RPMI8226 (cell line): ENCODE results near the gene MAN2B2.
A peak's percentile ranks its signal among the peaks of the same experiment; 100 is the strongest.

Source experiments
- DNase-seq: peaks from one replicate; pipeline ENCODE4 v3.0.0-alpha.2; 2015

Gene MAN2B2

DNA sequence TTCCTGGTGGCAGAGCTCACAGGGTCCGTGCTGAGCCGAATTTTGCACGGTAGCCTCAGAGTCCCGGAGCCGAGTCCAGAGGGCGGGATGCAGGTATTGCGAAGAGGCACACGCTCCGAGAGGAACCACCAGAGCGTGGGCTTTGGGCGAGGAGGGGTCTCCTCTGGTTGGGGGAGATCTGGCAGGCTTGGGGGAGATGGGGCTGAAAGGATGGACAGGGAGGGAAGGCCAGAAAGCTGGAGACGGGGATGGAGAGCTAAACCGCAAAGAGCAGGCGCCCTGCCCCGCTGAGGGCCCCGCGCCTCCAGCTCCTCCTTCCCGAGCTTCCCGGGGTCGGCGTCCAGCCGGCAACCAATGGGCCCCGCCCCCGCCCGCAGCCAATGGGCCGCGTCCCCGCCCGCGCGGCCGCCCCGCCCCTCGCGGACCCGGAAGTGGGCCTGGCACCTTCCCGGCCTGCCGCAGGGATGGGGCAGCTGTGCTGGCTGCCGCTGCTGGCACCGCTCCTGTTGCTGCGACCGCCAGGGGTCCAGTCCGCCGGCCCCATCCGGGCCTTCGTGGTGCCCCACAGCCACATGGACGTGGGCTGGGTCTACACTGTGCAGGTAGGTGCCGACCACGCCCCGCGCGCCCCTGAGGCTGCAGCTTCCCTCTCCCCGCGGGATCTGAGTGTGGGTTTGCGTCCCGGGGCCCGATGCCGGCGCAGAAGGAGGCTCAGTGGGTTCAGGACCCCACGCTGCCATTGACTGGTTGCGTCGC is at the start of gene MAN2B2:
Gene MAN2B2 (plus strand): TSS at position 443 of the 756 bp plus-strand sequence. CDS start 22 bp downstream, at position 465.
- peak; percentile 83 for DNase-seq

DNA sequence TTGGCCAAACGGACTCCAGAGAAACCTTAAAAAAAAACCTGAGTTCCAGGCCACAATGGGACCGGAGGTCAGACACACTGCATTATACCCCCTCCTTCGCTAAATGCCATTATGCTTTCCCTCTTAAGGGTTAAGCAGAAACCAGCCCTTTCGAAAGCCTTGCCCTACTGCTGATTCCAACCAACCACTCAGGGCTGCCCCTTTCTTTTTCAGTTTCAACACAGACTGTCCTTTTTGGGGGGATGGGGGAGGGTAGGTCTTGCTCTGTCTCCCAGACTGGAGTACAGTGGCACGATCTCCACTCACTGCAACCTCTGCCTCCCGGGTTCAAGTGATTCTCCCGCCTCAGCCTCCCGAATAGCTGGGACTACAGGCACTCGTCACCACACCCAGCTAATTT is 49.5 kb upstream of the MAN2B2 start:
- DNase-seq, result no peak

GRCh38 chr4:6526156-6526555 is 48.8 kb upstream of the MAN2B2 start:
- no peak for DNase-seq

DNA sequence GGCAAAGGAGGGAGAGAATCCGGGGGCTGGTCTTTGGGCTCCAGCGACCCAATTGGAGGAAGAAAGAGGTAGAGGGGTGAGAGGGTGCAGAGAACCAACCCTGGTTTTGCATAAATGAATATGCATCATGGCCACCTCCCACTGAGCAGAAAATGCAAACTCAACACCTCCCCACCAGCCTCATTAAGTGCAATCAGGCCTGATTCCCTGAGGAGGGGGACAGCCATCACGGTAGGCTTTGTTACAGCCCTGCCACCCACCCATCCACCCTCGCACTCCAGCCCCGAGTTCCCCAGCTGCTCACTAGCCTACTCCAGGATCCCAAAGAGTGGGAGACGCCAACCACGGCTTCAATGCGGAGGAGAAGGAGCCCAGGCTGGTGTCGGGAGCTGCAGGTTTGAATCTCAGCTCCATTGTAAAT is 48.3 kb upstream of the MAN2B2 start:
- no peak for DNase-seq

- DNase-seq, result no peak
These were observed 47.7 kb upstream of the MAN2B2 start for GRCh38 chr4:6527259-6527658.

GRCh38 chr4:6527683-6528595 is 47.0 kb upstream of the MAN2B2 start:
- no peak for DNase-seq

GRCh38 chr4:6529021-6529420 is 46.0 kb upstream of the MAN2B2 start:
- no peak for DNase-seq

DNA sequence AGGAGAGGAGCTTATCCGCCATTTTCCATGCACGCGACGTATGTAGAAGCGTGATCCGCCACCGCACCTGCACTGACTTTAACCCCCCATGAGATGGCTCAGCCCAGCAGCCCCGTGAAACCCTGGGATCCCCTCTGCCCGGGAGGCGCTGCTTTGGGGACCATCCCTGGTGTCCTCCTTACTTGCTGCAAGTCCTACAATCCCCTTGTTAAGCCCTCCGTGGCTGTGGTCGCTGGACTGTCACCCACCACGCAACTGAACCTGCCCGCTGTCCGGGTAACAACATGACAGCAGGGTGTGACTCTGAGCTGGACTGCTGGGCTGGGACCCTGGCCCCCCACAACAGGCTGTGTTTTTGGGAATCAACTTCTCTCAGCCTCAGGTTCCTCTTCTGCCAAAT is 44.7 kb upstream of the MAN2B2 start:
- no peak for DNase-seq

DNA sequence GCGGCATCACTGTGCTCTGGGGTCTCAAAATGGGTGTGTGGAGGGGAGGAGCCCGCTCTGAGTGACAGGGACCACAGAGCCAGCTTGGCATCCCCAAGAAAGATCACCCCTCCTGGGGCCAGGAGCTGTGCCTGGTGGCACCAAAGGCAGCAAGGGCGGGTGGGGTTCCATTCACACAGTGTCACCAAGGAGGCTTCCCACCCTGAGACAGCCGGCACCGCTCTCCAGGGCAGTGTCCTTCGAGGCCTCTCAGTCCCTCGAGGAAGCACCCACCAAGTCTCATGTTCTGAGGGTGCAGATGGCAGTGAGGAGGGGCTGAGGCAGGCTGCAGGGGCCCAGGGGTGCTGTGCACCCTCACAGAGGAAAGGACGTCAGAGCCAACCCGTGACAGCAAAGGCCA is 44.0 kb upstream of the MAN2B2 start:
- DNase-seq, result no peak

GRCh38 chr4:6532102-6532501 is 42.9 kb upstream of the MAN2B2 start:
- DNase-seq, result no peak

GRCh38 chr4:6532658-6533057 is 42.3 kb upstream of the MAN2B2 start:
- DNase-seq, result no peak

- no peak for DNase-seq
These were observed 40.9 kb upstream of the MAN2B2 start for GRCh38 chr4:6534050-6534449.

DNA sequence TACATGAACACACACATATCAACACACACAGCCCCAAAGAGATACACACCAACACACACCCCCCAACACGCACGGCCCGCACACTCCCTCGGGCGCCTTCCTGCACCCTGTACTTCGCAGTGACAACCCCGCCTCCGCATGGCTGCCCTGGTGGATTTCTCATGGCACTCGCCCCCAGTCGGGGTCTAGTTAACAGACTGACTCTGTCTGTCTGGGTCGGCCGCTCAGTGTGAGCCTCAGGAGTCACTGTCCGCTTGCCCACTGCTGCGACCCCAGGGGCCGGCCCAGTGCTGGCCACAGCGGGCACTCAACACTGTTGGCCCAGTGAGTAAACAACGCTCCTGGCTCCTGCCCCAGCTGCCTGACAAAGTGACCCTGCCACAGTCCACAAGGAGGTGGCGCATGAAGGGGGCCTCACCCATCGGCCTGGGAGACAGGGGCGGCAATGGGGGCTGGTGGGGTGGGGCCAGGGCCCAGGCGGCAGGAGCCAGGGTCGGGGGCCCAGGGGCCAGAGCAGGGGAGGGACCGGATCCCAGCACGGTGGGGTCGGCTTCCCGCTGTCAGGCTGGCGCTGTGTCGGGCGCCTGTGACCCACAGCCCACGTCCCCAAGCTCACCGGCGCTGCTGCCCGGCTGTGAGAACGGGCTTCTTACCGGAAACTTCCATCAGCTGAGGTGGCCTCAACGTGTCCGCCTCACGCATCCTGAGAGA is 40.2 kb upstream of the MAN2B2 start:
- no peak for DNase-seq

DNA sequence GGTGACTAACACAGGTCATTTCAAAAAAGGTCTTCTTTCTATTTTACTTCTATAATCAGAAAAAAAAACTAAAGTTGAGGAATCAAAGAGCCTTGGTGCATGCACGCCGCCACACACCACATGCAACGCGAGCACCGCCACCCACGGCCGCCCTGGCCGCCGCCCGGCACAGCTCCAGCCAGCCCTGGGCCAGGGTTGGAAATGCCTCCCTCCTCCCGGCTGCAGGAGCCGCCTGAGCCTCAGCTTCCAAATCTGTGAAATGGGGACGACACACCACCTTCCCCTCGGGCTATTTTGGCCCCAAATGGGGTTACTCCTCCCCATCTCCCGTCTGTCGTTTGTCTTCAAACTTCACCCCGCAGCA is 39.7 kb upstream of the MAN2B2 start:
- no peak for DNase-seq

GRCh38 chr4:6535706-6536105 is 39.3 kb upstream of the MAN2B2 start:
- no peak for DNase-seq

DNA sequence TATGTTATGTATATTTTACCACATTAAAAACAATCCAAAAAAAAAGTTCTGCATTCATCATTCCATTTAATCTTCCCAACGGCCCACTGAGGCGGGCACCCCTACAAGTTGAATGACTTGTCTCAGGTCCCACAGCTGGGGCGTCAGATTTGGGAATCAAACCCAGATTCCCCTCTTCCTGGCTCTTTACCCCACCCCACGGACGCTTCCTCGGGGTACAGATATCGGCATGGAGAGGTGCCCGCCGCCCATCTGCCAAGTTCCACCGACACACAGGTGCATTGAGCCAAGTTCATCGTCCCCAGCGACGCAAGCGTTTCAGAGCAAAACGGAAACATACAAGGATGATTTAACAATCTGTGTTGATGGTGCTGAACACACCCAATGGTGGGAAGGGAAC is 36.9 kb upstream of the MAN2B2 start:
- no peak for DNase-seq

DNA sequence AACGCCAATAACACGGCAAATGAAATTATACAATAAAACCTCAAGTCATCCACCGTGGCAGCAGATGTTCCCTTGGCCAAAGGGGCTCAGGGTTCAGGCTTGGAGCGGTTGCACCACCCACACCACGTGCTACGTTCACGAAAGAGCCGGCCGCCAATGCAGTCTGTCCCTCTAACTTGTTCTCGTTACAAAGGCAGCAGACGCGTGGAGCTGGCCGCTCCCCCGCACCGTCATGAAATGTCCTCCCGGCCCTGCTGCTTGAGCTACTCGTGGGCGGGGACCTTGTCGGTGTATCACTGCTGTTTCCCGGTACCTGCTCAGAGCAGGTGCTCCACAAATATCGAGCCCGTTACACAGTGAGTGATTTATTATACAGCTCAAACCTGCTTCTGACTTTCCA is 36.4 kb upstream of the MAN2B2 start:
- DNase-seq, result no peak

- no peak for DNase-seq
These were observed 35.8 kb upstream of the MAN2B2 start for GRCh38 chr4:6539009-6539764.

DNA sequence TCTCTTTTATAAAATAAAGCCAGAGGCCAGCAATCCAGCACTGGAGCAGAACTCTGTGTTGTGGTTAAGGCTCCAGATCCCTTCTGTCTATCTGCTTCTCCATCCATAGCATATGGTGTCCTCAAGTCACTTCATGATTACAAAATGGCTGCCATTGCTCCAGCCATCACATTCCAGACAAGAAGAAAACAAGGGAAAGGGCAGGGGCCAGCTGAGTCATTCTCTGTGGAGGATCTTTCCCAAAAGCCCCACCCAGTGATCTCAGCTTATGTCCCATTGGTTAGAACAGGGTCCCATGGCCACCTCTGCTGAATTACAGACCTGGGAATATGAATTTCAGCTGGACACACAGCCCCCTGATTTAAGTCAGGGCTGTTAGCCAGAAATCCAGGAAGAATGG is 34.1 kb upstream of the MAN2B2 start:
- no peak for DNase-seq

- DNase-seq, result no peak
These were observed 33.2 kb upstream of the MAN2B2 start for GRCh38 chr4:6541789-6542188.

GRCh38 chr4:6542951-6543350 is 32.0 kb upstream of the MAN2B2 start:
- DNase-seq, result no peak

- DNase-seq, result no peak
These were observed 28.9 kb upstream of the MAN2B2 start for GRCh38 chr4:6546091-6546490.
